Measurements from ENCODE around the gene ERGIC2. TPM values are rescaled to one million over a fixed set of nuclear protein-coding genes. Genes with fewer than 3 reads are reported as not detected.

ERGIC2 gene
- total RNA-seq, 1 experiment from 2014 or later, result 69.8 TPM

GRCh38 chr12:29376118-29376517, 4.9 kb downstream of the ERGIC2 start:
- H3K4me2 ChIP-seq (ENCODE audit: insufficient read depth, insufficient read length, low read length), result no peak overlapping the region
- peaks cover 7 to 11% of the 10 kb centered on the region in 2 experiments for H3K4me1 Mint-ChIP-seq
- H3K56ac ChIP-seq (ENCODE audit: insufficient read length, low read depth, low read length), result no peak overlapping the region
- no peaks in the 10 kb centered on the region for H3K9me3 Mint-ChIP-seq
- no peaks in the 10 kb centered on the region for H3K4me1 ChIP-seq (ENCODE audit: insufficient read depth, low read length)
- no peak overlapping the region for H3K18ac ChIP-seq (ENCODE audit: insufficient read length, low read depth, low read length)
- no peak overlapping the region for H4K91ac ChIP-seq (ENCODE audit: insufficient read length, low read depth, low read length)
- no peak for DNase-seq
- no peak overlapping the region for H2BK15ac ChIP-seq (ENCODE audit: low read depth, low read length)
- no peak overlapping the region for H2AFZ ChIP-seq (ENCODE audit: low read length)
- H3K79me2 ChIP-seq (ENCODE audit: insufficient read depth, low read length), result peaks cover 2% of the 10 kb centered on the region; the same call in 1 of the 2 replicates
- H2BK12ac ChIP-seq (ENCODE audit: insufficient read length, low read depth, low read length), result no peak overlapping the region
- H4K8ac ChIP-seq (replicated peaks; ENCODE audit: insufficient read length, low read depth, low read length), result no peak overlapping the region
- H2AK5ac ChIP-seq (ENCODE audit: insufficient read length, low read length), result no peak overlapping the region
- no peak overlapping the region for H3K27ac ChIP-seq (ENCODE audit: insufficient read length, low read depth, low read length)
- H3K27me3 ChIP-seq (ENCODE audit: insufficient read depth, low read length), result no peaks in the 10 kb centered on the region
- no peak overlapping the region for H2BK20ac ChIP-seq (ENCODE audit: low read depth, low read length, poor library complexity, severe bottlenecking)
- no CpG with 5 or more reads among the region's 2 CpGs for WGBS (ENCODE audit: extremely low coverage, insufficient read length, low lambda C conversion rate)
- no peaks in the 10 kb centered on the region for H4K20me1 ChIP-seq (ENCODE audit: control insufficient read depth, insufficient read depth, insufficient read length)
- no peaks in the 10 kb centered on the region for H3K23me2 ChIP-seq (ENCODE audit: insufficient read length, low read depth, low read length, poor library complexity, severe bottlenecking)
- no peaks in the 10 kb centered on the region for H3K27me3 Mint-ChIP-seq (ENCODE audit: low read depth)
- H2BK120ac ChIP-seq (ENCODE audit: low read depth, low read length, poor library complexity, severe bottlenecking), result no peak overlapping the region
- H2BK5ac ChIP-seq (ENCODE audit: insufficient read length, low read length), result no peak overlapping the region
- no peak overlapping the region for H4K5ac ChIP-seq (ENCODE audit: insufficient read length, low read depth, low read length)
- H3K36me3 Mint-ChIP-seq (ENCODE audit: insufficient read depth in 1 of 3, low read depth in 3 of 3), result peaks cover 3 to 6% (median 3%) of the 10 kb centered on the region in 3 experiments; a peak in 5 of 7 replicates
- no peak overlapping the region for H3K23ac ChIP-seq (ENCODE audit: insufficient read length, low read depth, low read length)
- H3K27ac Mint-ChIP-seq, result no peak overlapping the region
- no peak overlapping the region for H3K14ac ChIP-seq (ENCODE audit: insufficient read depth, low read length)
- no peak overlapping the region for H3K9ac ChIP-seq (ENCODE audit: extremely low read depth, insufficient read length, low read length)
- no peak overlapping the region for H3T11ph ChIP-seq (ENCODE audit: low read length)
- no peak for TF ChIP-seq CTCF (conservative IDR thresholded peaks at IDR 0.05)
- no peak overlapping the region for H3K4me3 Mint-ChIP-seq
- no peak overlapping the region for H3K4ac ChIP-seq (ENCODE audit: low read depth, low read length)
- no peaks in the 10 kb centered on the region for H3K9me3 ChIP-seq (ENCODE audit: control insufficient read depth, low read depth, low read length)
- peaks cover 2% of the 10 kb centered on the region for H3K79me1 ChIP-seq (ENCODE audit: insufficient read depth, low read depth, low read length, poor library complexity, severe bottlenecking)
